ENCODE data around the gene KIF26B.

Gene KIF26B

DNA sequence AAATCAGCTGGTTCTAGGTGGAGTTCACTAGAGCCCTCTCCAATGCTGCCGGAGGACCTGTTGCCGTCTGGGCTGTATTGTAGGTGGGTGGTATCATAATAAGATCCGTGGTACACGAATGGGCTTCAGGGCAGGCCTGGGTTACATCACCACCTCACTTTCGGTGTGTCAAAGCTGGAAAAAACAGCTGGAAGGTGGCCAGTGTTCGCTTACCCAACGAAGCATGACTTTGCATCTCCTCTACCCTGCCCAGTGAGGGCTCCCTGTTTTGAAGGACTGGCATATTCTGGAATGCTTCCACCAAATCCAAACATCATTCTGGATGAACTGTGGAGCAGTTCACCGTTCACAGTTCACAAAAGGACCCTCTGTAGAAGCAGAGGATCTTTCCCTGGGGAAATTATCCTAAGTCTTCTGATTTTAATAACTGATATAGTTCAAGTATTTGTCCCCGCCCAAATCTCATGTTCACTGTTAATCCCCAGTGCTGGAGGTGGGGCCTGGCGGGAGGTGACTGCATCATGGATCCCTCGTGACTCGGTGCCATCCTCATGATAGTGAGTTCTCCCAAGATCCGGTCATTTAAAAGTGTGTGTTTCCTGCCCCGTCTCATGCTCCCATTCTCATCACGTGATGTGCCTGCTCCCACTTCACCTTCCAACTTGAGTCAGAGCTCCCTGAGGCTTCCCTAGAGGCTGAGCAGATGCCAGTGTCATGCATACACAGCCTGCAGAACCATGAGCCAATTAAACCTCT, 429.0 kb downstream of the KIF26B start:
- no peak for DNase-seq

- peak in 1 of 56 donors; percentile 9 for DNase-seq
Observed at GRCh38 chr1:245585252-245585959, 430.6 kb downstream of the KIF26B start.

GRCh38 chr1:245587435-245588115, 432.8 kb downstream of the KIF26B start:
- no peak for DNase-seq

DNA sequence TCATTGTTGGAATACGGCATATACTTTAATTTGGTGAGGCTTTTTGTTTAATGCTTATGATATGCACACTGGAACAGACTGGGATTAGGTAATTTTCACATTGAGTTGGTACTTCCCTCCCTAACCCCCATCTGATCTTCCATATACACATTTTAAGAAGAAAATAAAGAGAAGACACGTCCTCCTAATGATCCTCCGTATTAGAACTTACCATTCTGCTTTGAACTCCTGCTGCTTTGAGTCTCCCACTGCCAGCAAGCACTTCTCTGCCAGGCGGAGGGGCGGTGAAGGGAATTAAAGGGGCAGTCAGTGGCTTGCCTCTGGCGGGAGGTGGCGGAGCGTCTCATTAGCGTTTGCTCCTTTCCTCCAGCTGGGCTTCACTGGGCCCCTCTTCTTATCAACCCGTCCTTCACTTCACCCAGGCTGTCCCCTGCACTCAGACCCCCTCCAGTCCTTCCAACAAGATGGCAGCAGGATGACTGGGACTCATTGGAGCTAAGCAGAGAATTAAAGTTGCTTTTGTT, 433.4 kb downstream of the KIF26B start:
- DNase-seq, result no peak

- no peak for DNase-seq
Observed at GRCh38 chr1:245589316-245589715, 434.5 kb downstream of the KIF26B start.

GRCh38 chr1:245589906-245590305, 435.1 kb downstream of the KIF26B start:
- DNase-seq, result no peak

- DNase-seq, result no peak
Observed at GRCh38 chr1:245590726-245591125, 435.9 kb downstream of the KIF26B start.

- no peak for DNase-seq
Observed at GRCh38 chr1:245591346-245592188, 436.8 kb downstream of the KIF26B start.

- DNase-seq, result no peak
Observed at GRCh38 chr1:245592189-245592460, 437.3 kb downstream of the KIF26B start.

DNA sequence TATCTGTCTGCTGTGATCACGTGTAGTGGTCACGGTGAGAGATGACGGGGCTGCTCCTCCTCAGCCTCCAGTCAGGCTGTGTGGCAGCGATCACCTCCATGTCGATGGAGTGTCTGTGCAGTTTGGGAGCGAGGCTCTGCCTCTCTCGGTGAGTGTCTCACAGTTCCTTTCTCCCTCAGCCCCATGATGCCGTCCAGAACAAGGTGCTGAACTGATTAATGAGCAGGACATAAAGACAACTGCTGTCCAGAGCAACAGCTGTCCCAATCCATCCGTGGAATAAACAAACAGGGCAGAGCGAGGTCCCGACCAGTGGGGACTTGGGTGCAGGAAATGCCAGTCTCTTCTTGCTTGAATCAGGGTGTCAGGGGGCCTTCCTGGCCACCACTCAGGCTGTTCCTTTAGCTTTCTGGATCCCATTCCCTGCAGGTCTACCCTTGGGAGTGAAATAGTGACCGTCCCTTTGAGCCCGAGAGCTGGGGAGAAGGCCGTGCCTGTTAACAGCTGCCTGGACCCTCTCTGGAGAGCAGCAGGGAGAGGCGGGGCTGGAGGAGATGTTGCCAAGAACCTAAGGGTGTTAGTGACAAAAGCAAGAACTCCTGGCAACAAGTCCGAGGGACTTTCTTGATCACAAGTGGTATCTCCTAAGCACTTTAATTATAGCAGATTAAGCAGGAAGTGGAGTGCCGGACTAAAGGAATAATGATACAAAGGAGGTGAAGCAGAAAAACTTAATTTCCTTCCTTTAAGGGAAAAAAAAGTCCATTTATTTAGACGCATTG, 443.9 kb downstream of the KIF26B start:
- no peak for DNase-seq

- peak in 5 of 56 donors; percentile 6 to 51 (median 16) for DNase-seq
Observed at GRCh38 chr1:245599371-245600174, 444.8 kb downstream of the KIF26B start.

GRCh38 chr1:245600658-245601057, 445.9 kb downstream of the KIF26B start:
- DNase-seq, result no peak

- DNase-seq, result no peak
Observed at GRCh38 chr1:245603311-245603865, 448.6 kb downstream of the KIF26B start.

DNA sequence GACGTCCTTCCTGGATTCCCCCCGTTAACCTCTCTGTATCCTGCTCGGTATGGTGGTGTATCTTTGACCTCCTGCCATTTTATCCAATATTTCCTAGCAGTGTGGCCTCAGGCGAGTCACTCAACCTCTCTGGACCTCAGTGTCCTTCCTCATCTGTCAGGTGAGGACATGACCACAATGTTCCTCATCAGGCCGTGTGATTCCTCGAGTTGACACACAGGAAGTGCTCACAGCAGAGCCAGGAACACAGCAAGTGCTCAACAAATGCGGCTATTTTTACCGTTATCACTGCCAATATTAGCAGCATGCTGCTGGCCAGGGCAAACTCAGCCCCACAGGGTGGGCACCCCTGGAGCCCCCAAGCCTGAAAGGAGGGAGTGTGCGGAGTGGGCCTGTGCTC, 450.2 kb downstream of the KIF26B start:
- DNase-seq, result peak in 2 of 56 donors; percentile 11 to 19

DNA sequence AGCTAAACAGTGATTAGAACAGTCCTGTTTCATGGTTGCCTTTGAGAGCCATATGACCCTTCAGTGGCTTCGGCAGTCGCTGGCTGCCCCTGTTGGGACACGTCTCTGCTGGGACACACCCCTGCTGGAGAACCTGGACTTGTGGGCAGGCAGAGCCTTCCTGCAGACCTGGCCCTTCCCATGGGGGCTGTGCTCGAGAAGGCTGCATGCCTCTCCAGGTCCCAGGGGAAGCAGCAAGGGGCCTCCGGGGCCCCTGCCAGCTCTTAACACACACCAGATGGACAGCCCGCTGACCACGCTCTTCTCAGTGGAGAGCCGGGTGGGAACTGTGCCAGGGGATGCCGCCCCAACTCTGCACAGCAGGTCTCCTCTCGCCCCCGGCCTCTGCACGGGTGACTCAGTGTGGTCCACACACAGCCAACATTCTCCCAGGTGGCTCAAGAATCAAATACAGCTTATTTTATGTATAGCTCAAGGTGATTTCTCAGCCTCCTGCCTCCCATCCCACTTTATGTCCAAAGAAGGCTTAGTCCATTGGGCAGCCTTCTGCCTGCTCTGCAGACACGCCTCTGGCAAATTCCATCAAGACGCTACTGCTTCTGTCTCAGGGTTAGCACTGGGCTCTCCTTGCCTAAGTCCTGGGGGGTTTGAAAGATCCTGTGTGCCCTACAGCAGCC, 450.8 kb downstream of the KIF26B start:
- DNase-seq, result no peak

DNA sequence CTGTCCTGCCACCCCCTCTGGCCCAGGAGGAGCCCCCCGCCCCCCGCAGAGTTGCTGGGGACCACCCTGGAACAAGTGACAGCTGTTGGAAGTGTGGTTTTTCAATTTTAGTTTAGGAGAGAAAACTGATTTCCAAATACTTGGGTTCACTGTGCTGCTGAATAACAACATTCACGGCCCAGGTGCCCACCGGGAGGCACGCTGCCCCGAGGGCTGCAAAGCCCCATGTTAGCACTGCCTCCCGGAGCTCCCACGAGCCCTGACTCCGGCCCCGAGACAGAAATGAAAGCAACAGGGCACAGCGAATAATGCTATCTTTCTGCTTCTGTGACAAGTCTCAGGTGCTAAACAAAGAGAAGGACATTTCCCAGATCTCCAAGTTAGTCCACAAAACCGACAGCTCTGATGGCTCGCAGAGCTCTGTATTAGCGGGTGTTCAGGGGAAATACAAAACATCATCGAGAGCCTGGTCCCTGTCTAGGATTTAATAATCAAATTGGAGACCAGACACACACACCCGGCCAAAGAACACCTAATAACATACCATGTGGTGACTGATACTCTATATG, 451.5 kb downstream of the KIF26B start:
- no peak for DNase-seq

GRCh38 chr1:245608271-245608670, 453.5 kb downstream of the KIF26B start:
- DNase-seq, result no peak

Measured in amygdala (tissue), 56 donors.